HG02678 (cell line): ENCODE measurements around the gene ARPP21.
"Not testable (repeated sequence)": the region's sequence is repeated elsewhere in the genome, so short reads cannot be mapped to it uniquely, and the experiment has no call there.

ENCODE experiments used
- ATAC-seq: cut with Tn5 transposase; IDR thresholded peaks from one replicate; pipeline ENCODE4 v1.9.1; 2021; ENCODE audit warnings: mild to moderate bottlenecking, moderate library complexity; ENCODE audit not compliant: unreplicated experiment

The ARPP21 gene

DNA sequence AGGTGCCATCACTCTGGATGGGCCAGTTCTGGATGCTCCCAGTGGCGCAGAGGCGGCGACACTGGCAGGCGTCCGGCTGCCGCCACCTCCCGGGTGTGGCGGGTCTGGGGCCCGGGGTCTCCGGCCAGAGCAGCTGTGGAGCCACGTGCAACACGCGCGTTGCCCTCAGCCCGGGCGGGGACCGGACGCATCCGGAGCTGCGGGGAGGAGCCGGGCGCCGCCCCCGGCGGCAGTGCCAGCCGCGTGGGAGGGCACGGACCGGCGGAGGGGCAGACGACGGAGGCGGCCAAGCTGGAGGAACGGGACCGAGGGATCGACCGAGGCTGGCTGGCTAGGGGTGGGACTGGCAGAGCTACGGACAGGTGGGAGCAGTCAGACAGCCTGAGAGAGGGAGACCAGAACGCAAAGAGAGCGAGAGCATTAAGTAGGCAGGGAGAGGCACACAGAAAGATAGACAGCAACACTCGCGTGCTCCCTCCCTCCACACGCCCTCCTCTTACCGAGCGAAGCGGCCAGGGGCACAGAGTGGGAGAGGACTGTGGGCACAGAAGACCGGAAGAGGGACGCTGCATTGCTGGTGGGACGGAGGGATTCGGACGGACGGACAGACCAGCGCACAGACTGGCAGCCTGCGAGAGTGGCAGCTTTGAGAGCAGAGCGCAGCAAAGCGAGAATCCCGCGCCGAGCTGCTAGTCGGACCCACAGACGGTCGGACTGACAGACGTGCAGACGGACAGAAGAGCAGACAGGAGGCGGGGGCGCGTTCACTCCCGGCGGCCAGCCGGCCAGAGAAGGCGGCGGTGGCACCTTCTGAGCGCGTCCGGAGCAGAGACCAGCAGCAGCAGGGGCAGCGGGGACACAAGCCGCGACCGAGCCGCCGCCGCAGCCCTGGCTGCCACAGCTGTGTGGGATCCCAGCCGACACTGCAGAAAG is at the start of gene ARPP21:
ARPP21 (plus strand) TSS at position 272 of the 933 bp plus-strand sequence. CDS start 42,227 bp downstream, outside the sequence.
- ATAC-seq = no peak

DNA sequence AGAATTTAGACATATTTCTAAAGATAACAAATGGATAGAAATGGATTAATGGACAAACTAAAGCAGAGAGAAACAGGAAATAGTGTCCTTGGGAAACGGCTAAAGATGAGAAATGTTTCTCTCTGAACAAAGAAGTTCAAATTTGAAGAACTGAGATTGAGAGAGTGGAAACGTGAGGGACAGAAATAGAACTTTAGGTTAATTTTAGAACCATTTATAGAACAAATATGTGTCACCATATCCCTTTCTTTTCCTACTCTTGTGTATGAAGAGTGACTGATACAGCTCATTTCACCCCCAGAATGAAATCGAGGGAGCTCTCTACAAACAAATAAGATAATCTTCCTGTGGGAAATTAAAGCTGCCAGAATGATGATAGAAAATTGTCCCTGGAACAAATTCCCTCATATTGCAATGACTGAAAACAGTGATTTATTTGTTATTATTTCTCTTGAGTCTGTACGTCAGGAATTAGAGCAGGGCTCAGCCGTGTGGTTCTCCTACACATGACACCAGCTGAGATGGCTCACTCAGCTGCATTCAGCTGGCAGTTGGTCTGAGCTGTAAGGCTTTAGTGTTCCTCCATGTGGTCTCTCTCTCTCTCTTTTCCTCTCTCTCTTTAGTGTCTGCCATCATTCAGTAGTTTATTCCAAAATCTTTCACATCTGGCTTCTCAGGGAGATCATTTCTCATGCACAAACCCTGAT is 46.6 kb upstream of the ARPP21 start:
- no peak for ATAC-seq

GRCh38 chr3:35594739-35595138 is 44.6 kb upstream of the ARPP21 start:
- ATAC-seq = no peak

DNA sequence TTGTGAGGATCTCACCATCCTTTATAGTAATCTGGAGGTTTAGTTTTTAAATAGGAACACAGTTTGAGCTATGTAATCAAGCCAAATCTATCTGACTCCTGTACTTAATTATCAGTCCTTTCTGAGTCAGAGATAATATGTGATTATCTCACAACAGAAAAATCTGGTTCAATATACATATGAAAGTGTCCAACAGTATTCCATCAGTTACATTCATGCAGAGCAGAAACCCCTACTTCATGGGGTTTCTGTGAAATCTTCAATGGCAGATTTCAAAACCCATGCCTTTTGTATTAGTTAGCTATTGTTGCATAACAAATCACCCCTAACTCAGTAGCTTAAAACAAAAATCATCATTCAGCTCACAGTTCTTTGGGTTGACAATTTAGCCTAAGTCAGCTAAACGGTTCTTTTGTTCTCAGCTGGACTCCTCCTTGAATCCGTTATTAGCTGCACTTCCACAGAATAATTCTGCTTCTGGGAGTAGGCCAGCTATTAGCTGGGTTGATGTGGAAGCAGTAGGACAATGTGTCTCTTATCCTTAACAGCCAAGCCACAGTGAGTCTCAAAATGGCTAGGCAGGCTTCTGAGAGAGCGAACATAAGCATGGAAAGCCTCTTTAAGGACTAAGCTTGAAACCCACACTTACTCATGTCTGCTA is 42.9 kb upstream of the ARPP21 start:
- no peak for ATAC-seq

GRCh38 chr3:35597490-35597889 is 41.8 kb upstream of the ARPP21 start:
- ATAC-seq = no peak

GRCh38 chr3:35598804-35599203 is 40.5 kb upstream of the ARPP21 start:
- ATAC-seq = no peak

- no peak for ATAC-seq
Measured at GRCh38 chr3:35601959-35602358, 37.4 kb upstream of the ARPP21 start.

- no peak for ATAC-seq
Measured at GRCh38 chr3:35602395-35602936, 36.9 kb upstream of the ARPP21 start.

DNA sequence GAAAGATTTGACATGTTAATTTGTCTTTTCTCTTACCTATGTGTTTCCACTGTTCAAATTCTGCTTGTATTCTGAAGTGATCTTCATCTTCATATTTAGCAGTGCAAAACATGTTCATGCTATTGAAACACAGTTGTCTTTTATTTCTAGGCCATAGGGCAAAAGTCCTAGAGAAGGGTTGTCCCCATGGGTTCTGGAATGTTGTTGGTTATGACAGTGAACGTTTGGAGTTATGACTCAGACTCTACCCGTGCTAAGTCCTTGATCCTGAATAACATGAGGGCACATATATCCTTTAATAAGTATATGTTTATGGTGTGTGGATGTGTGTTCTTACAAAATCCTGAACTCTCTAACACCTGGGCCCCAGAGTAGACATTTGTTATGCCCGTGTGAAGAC is 23.0 kb upstream of the ARPP21 start:
- ATAC-seq = no peak

- no peak for ATAC-seq
Measured at GRCh38 chr3:35617370-35617769, 22.0 kb upstream of the ARPP21 start.

GRCh38 chr3:35620238-35620637 is 19.1 kb upstream of the ARPP21 start:
- ATAC-seq = not testable (repeated sequence)

DNA sequence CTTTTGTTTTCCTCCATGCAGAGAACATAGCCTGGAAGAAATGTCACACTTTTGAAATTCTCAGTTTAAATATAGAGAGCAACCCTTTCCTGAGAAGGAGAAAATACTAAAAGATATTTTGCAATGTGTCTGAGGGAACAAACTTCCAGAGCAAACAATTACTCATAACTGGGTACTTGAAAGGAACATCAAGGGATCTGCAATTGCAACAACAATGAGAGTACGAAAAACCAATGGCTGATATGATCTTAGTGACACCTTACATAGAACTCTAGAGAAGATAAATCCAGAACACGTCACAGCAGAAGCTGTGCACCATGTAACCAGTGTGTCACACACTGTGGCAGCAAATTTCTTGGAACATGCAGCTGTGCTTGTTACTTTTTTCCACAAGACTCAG is 14.6 kb upstream of the ARPP21 start:
- no peak for ATAC-seq

DNA sequence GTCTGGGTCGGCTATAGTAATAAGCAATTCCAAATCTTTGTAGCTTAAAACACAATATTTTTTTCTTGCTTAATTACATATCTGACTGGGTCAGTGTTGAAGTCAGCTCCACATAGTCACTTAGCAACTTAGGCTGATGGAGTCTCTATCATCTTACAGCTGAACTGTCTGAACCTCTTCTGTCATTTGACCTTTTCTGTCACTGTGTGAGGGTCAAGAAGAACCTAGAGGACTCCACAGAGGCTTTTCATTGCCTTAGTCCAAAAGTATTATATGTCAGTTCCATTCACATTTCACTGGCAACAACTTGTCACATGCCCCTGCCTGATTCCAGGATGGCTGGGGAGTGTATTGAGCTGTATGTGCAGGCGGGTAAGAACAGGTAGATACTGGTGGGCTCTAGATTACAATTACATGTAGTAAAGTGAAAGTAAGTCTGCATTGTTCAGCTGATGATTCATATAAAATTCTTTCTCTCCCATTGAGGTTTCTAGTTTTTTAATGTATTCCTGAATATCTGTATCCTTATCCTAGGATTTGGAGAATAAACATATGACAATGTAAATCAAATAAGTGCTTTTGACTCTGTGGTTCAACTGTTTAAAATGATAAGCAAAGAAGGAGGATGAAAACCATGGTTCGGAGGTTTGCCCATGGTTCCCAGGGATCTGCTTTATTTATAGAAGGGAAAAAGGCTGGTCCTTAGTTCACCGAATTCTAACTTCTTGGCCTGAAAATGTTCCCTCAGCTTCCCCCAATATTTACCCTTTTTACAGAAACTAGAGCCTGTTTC is 5.8 kb upstream of the ARPP21 start:
- ATAC-seq = no peak

GRCh38 chr3:35635407-35635806 is 3.9 kb upstream of the ARPP21 start:
- ATAC-seq = no peak

GRCh38 chr3:35635926-35636683 is 3.2 kb upstream of the ARPP21 start:
- no peak for ATAC-seq

GRCh38 chr3:35638251-35638979 is 910 bp upstream of the ARPP21 start:
- no peak for ATAC-seq

GRCh38 chr3:35638980-35639253 is 408 bp upstream of the ARPP21 start:
- no peak for ATAC-seq

GRCh38 chr3:35640190-35641165 is 1.2 kb downstream of the ARPP21 start:
- ATAC-seq = no peak
